Natural killer cell (primary cell): ENCODE results near the gene RASGRF2. TPM values are rescaled to one million over a fixed set of nuclear protein-coding genes. Genes with fewer than 3 reads are reported as not detected.
"Not testable (repeated sequence)": the region's sequence is repeated elsewhere in the genome, so short reads cannot be mapped to it uniquely, and the experiment has no call there.

Source experiments
- ATAC-seq, 3 donors: fragments of 150-1000 bp in 2 of 3; fragments of 200-7000 bp in 1 of 3; cut with Tn5 transposase; 1 replicate in 1 of 3; 2 replicates in 2 of 3; pipeline ENCODE4 v1.10.0; 2021; ENCODE audit warnings: mild to moderate bottlenecking in 2 of 3, moderate library complexity in 2 of 3
- DNase-seq, 2 donors: peaks; one replicate each; pipeline versions ENCODE4 v3.0.0 to v3.0.0-alpha.2; 2013 to 2021; ENCODE audit warnings: mixed read lengths in 1 of 2
- H3K27ac ChIP-seq: one replicate; pipeline ENCODE4 v1.5.1; 2013; ENCODE audit warnings: mild to moderate bottlenecking, low read length
- H3K27me3 ChIP-seq: one replicate; pipeline ENCODE4 v1.6.1; 2013; ENCODE audit warnings: low read length; ENCODE audit not compliant: control insufficient read depth, insufficient read depth
- H3K36me3 ChIP-seq: one replicate; pipeline ENCODE4 v1.6.1; 2013; ENCODE audit warnings: low read length; ENCODE audit not compliant: control insufficient read depth, insufficient read depth
- H3K4me1 ChIP-seq: one replicate; pipeline ENCODE4 v1.6.1; 2013; ENCODE audit warnings: low read length; ENCODE audit not compliant: control insufficient read depth, insufficient read depth
- H3K4me3 ChIP-seq: one replicate; pipeline ENCODE4 v1.5.1; 2013; ENCODE audit warnings: low read length
- H3K9me3 ChIP-seq: one replicate; pipeline ENCODE4 v1.6.1; 2013; ENCODE audit warnings: low read length; ENCODE audit not compliant: control insufficient read depth, insufficient read depth
- H3K27ac Mint-ChIP-seq, 2 donors: one replicate each; pipeline ENCODE4 v1.8.0; 2022; ENCODE audit warnings: mild to moderate bottlenecking in 2 of 2, mixed read lengths in 2 of 2, moderate library complexity in 1 of 2
- H3K27me3 Mint-ChIP-seq, 2 donors: one replicate each; pipeline ENCODE4 v1.8.0; 2022; ENCODE audit warnings: low read depth in 2 of 2, mixed read lengths in 2 of 2
- H3K36me3 Mint-ChIP-seq: one replicate; pipeline ENCODE4 v1.8.0; 2022; ENCODE audit warnings: mixed read lengths
- H3K4me1 Mint-ChIP-seq, 2 donors: one replicate each; pipeline ENCODE4 v1.8.0; 2022; ENCODE audit warnings: mixed read lengths in 2 of 2
- H3K4me3 Mint-ChIP-seq: one replicate; pipeline ENCODE4 v1.8.0; 2022; ENCODE audit warnings: mild to moderate bottlenecking, moderate library complexity, mixed read lengths
- H3K9me3 Mint-ChIP-seq, 2 donors: one replicate each; pipeline ENCODE4 v1.8.0; 2022; ENCODE audit warnings: mixed read lengths in 2 of 2
- CTCF ChIP-seq: fragments of 200-600 bp; IDR thresholded peaks from one replicate; pipeline ENCODE4 v1.8.0; 2022; ENCODE audit warnings: antibody characterized with exemption
- WGBS: methylation state at CpG from one replicate; pipeline ENCODE4 v1.1.7; 2013; ENCODE audit warnings: missing lambda C conversion rate; ENCODE audit not compliant: insufficient coverage; 5-methylcytosine and 5-hydroxymethylcytosine counted together
- intact Hi-C: fragments of 100-400 bp; cut with micrococcal nuclease; formaldehyde crosslinking; loops from one replicate; pipeline ENCODE4 v1.14.2; 2022
- total RNA-seq, 4 donors: library from RNA; stranded (reverse); fragments of 120-200 nt in 1 of 4; gene quantifications; one replicate each; pipeline versions ENCODE4 v1.2.3 to v1.2.4, GENCODE V29; 2013 to 2022

The RASGRF2 gene
- total RNA-seq, 3 donors from 2014 or later (not counting 1 experiment from before 2014, with no cell fraction given), result 5.6 to 10.1 (median 6.1) TPM

GRCh38 chr5:81121836-81122630 is 161.9 kb downstream of the RASGRF2 start:
- no peak overlapping the region for H3K27ac Mint-ChIP-seq
- H3K4me3 Mint-ChIP-seq, result no peak overlapping the region
- Histone ChIP-seq H3K27me3 (no peaks in the 10 kb centered on the region), H3K4me1 (no peaks in the 10 kb centered on the region), H3K36me3 (peaks cover 2% of the 10 kb centered on the region), H3K9me3 (no peaks in the 10 kb centered on the region), H3K27ac (no peak overlapping the region), H3K4me3 (no peak overlapping the region)
- H3K9me3 Mint-ChIP-seq, result no peaks in the 10 kb centered on the region
- TF ChIP-seq CTCF, result no peak
- ATAC-seq (no peak), DNase-seq (no peak)
- 75% methylated on average over 7 of the region's 7 CpGs for WGBS
- intact Hi-C loops, result no loop called here
- H3K4me1 Mint-ChIP-seq, result no peaks in the 10 kb centered on the region
- no peaks in the 10 kb centered on the region for H3K36me3 Mint-ChIP-seq
- no peaks in the 10 kb centered on the region for H3K27me3 Mint-ChIP-seq

- H3K9me3 ChIP-seq, H3K4me3 ChIP-seq, ATAC-seq, intact Hi-C loops, H3K27ac Mint-ChIP-seq, H3K27me3 Mint-ChIP-seq, H3K4me1 ChIP-seq, DNase-seq, H3K27ac ChIP-seq, H3K36me3 Mint-ChIP-seq, H3K27me3 ChIP-seq, H3K4me1 Mint-ChIP-seq, H3K36me3 ChIP-seq, H3K4me3 Mint-ChIP-seq, H3K9me3 Mint-ChIP-seq: not testable (repeated sequence)
- WGBS, result 99% methylated on average over 6 of the region's 6 CpGs
Observed at GRCh38 chr5:81124689-81125088, 164.5 kb downstream of the RASGRF2 start.

GRCh38 chr5:81125959-81126358 is 165.8 kb downstream of the RASGRF2 start:
- peaks cover 0 to 9% of the 10 kb centered on the region in 2 donors for H3K27me3 Mint-ChIP-seq
- no peaks in the 10 kb centered on the region for H3K4me1 ChIP-seq
- no peak for DNase-seq
- intact Hi-C loops, result no loop called here
- H3K27ac Mint-ChIP-seq, result no peak overlapping the region
- TF ChIP-seq CTCF, result no peak
- H3K9me3 Mint-ChIP-seq, result no peaks in the 10 kb centered on the region
- no peaks in the 10 kb centered on the region for H3K27me3 ChIP-seq
- H3K4me3 ChIP-seq, result no peak overlapping the region
- 94% methylated on average over 7 of the region's 7 CpGs for WGBS
- H3K36me3 Mint-ChIP-seq, result no peaks in the 10 kb centered on the region
- H3K4me1 Mint-ChIP-seq, result no peaks in the 10 kb centered on the region
- H3K27ac ChIP-seq, result no peak overlapping the region
- no peak overlapping the region for H3K4me3 Mint-ChIP-seq
- no peaks in the 10 kb centered on the region for H3K36me3 ChIP-seq
- ATAC-seq, result no peak
- H3K9me3 ChIP-seq, result no peaks in the 10 kb centered on the region

- DNase-seq (no peak), ATAC-seq (no peak)
- 90% methylated on average over 3 of the region's 7 CpGs for WGBS
- Histone ChIP-seq H3K36me3 (no peaks in the 10 kb centered on the region), H3K4me3 (no peak overlapping the region), H3K27ac (no peak overlapping the region), H3K27me3 (no peaks in the 10 kb centered on the region), H3K9me3 (no peaks in the 10 kb centered on the region), H3K4me1 (no peaks in the 10 kb centered on the region)
- intact Hi-C loops, result no loop called here
- no peak for TF ChIP-seq CTCF
- no peak overlapping the region for H3K27ac Mint-ChIP-seq
- peaks cover 0 to 9% of the 10 kb centered on the region in 2 donors for H3K27me3 Mint-ChIP-seq
- no peak overlapping the region for H3K4me3 Mint-ChIP-seq
- H3K4me1 Mint-ChIP-seq, result no peaks in the 10 kb centered on the region
- no peaks in the 10 kb centered on the region for H3K36me3 Mint-ChIP-seq
- H3K9me3 Mint-ChIP-seq, result no peaks in the 10 kb centered on the region
Observed at GRCh38 chr5:81128416-81128815, 168.3 kb downstream of the RASGRF2 start.
